Erythroblast (primary cell): ENCODE measurements around the gene PGC.
"Not testable (repeated sequence)": the region's sequence is repeated elsewhere in the genome, so short reads cannot be mapped to it uniquely, and the experiment has no call there.

Source experiments
- DNase-seq, 2 experiments: peaks; one replicate each; lab custom pipeline; 2025; lab: John Stamatoyannopoulos, UW
- GATA1 ChIP-seq: IDR thresholded peaks from 2 replicates; pipeline ENCODE4 v1.6.1; 2011; ENCODE audit warnings: low read depth, mild to moderate bottlenecking, control low read depth, low read length, moderate library complexity
- POLR2A ChIP-seq: IDR thresholded peaks from 2 replicates; pipeline ENCODE4 v1.6.1; 2011; ENCODE audit warnings: mild to moderate bottlenecking, low read length

PGC gene

DNA sequence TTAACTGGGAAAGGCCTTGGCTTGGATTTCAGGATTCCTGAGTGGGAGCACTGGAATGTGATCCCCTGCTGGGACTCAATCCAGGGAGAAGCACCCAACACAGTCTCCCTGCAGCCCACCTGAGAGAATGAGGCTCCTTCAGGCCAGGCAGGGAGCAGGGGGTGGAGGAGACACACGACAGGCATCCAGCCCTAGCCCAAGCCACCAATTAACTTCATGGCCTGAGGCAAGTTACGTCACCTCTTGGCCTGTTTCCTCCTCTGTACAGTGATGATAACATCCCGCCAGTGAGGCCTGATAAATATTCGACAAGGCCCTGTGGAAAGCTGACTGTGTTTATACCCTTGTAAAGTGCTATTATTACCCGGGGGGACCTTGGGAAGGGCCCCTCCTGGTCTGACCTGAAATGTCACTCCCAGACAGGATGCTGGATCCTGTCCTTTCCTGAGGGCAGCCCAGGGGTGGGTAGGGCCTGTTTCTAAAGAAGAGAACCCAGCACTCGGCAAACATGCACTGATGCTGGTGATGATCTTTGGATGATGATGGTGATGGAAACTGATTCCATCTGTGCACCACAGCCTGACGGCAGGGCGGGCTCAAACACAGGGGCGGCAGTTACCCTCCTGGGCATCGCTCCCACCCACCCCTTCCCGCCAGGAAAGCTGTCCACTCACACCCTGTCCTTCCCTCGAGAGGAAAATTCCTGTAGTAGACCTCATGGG lies 20.1 kb upstream of the PGC start:
- peak; percentile 92 to 95 for DNase-seq
- TF ChIP-seq GATA1 (no peak), POLR2A (no peak)

DNA sequence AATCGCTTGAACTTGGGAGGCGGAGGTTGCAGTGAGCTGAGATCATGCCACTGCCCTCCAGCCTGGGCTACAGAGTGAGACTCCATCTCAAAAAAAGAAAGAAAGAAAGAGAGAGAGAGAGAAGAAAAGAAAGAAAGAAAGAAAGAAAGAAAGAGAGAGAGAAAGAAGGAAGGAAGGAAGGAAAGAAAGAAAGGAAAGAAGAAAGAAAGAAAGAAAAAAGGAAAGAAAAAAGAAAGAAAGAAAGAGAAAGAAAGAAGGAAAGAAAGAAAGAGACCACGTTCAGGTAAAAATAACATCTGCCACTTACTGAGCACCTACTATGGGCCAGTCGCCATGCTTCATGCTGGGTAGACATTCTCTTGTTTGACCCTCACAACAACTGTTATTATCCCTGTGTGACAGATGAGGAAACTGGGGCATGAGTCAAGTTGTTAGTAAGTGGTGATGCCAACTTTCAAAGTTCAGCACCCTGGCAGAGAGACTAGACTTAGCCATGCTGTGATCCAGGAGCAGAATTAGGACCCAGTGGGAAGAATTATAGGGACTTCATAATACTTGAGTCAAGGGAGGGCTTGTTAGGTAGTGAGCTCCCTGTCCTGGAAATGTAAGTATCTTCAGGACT lies 19.0 kb upstream of the PGC start:
- DNase-seq, result not testable (repeated sequence)

DNA sequence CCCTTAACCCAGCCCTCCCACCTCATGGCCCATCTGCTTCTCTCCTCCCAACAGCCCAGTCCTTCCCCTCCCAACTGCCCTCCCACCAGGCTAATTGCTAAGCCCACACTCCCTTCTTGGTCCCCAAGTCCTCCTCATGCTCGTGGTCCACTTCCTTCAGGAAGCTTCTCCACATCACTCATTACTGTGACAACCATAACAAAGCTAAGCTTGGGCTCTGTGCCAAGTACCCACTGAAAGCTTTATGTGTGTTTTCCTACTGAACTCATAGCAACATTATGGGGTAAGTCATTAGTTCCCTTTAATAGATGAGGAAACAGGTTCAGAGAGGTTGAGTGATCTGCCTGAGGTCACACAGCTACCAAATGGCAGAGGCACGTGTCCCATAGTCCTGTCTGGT lies 16.3 kb upstream of the PGC start:
- TF ChIP-seq GATA1 (no peak), POLR2A (no peak)
- DNase-seq, result no peak

DNA sequence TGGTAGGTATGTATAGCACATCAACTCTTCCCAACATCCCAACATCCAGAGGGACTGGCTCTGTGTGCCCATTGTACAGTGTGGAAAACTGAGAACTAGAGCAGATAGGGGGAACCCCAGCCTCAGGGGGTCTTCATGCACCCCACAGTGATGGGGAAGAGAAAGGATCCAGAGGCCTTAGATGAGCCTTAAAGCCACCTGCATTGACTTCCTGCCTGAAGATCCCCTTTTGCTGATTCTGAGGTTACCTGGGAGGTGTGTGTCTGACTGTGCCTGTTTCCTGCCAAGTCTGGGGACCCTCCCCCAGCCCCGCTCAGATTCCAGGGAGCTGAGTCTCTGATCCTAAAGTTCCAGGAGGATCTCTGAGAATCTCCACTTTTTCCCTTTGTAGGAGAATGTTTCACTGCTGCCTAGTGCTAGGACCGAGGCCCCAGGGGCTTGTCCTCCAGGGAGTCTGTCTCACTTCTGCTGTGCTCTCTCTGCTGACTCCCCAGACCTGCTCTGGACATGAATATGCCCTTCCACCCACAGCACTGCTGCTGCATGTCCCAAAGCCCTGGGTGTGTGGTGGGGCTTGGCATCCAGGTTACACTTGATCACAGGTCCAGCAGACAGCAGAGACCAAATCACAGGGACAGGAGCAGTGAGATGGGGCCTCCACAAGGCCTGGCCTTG lies 12.8 kb upstream of the PGC start:
- TF ChIP-seq GATA1 (no peak), POLR2A (no peak)

DNA sequence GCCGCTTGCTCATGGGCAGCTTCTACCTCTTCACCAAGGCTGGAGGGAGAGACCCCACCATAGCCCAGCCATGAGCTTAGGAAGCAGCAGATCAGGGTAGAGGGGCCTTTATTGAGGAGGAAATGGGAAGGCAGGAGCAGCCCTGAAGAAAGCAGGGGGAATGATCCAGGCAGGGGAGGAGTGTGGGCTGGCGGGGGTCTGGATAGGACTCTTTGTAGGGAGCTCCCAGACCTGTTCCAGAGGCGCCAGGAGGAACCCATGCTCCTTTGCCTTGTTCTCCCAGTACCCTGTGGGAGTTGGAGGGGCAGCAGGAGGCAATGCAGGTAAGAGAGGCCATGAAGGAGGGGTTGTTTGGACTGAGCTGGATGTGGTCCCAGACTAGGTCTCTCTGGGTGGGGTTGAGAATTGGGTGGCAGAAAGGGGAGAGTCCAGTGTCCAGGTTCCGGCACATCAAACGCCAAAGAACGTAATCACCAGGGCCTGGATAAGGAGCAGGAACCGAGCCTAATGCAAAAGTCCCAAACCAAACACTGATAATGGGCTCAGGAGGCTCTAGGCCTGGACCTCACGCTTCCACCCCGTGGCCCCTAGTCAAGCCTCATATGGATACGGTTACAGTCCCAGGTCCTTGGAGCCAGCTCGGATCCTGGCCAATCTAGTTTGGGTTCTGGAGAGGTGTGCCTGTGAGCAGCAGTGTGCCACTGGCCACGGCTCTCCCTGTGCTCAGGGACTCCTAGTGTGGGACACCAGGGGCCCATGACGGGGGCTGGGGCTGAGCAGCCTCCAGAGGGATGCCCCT lies 12.1 kb upstream of the PGC start:
- no peak for TF ChIP-seq POLR2A
- DNase-seq, result no peak

More for the DNA sequence above, 12.8 kb upstream of the PGC start:
- DNase-seq, result no peak

DNA sequence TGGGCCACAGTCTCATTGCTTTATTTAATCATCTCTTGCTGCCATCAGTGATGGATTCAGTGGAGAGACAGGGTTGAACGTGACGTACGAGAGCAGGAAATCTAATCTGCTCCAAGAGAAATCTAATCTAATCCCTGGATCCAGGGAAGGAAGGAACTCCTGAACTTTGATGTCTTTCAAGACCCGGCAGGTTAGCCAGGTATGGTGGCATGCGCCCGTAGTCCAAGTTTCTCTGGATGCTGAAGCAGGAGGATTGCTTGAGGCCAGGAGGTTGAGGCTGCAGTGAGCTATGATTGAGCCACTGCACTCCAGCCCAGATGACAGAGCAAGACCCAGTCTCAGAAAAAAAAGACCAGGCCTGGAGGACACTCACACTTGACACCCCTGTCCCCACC lies 11.4 kb upstream of the PGC start:
- TF ChIP-seq POLR2A (no peak), GATA1 (no peak)

DNA sequence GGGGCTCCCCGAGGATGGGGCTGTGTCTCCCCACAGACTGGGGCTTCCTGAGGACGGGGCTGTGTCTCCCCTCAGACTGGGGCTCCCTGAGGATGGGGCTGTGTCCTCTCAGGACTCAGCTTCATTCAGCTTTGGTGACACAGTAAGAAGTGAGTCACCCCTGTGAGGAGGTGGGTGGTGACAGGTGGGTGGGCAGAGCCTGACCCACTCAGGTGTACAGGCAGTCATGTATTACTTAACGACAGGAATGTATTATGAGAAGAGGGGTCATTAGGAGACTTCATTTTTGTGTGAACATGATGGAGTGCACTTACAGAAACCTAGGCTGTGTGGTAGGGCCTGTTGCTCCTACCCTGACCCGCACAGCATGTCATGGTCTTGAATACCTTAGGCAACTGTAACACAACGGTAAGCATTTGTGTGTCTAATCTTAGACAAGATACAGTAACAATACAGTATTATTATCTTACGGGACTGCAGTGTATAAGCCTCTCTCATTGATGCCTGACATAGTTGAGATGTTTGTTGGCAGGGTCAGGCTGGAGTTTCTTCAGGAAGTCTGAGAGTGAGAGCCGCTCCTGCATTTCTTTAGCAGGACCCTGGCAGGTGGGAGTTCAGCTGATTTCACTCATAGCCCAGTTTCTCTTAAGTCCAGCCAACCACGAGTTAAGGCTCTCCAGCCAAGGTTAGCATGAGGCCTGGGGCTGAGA lies 10.9 kb upstream of the PGC start:
- TF ChIP-seq GATA1, result no peak
- TF ChIP-seq POLR2A, result no peak
- DNase-seq, result no peak

More for the DNA sequence above, 11.4 kb upstream of the PGC start:
- no peak for DNase-seq

DNA sequence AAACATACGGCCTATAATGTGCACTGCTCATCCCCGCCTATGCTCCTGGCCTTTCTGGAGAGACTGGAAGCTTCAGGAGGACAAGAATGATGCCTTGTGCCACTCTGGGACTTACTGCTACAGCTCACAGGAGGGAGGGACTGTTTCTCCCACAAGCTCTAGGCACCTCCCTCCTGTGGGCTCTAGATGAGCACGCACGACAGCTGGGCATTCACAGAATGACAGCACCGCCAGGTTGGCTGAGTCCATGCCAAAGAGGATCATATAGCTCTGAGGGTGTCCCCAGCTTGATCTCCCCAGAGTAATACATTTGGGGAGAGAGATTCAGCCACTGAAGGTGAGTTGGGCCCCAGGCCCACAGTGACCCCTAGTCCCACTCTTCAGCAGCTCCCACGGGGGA lies 10.1 kb upstream of the PGC start:
- no peak for DNase-seq
- no peak for TF ChIP-seq POLR2A
- TF ChIP-seq GATA1, result no peak

DNA sequence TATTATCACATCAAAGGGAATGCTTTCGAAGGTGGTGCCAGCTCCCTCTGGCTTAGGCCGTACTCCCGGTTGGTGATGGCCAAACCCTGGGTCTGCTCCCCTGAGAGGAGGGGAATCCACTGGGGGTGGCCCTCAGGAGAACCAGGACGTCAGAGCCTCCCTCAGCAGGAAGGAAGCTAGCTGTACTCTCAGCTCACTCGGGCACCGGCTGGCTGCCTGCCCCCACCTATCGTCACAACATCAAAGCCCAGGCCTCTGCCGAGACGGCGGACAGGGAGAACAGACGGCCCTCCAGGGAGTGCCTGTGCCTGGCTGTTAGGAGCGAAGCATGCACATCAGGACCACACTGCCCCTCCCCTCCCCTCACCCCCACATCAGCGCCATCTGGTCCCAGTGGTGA lies 9.2 kb upstream of the PGC start:
- DNase-seq, result no peak
- TF ChIP-seq GATA1, result no peak
- no peak for TF ChIP-seq POLR2A

DNA sequence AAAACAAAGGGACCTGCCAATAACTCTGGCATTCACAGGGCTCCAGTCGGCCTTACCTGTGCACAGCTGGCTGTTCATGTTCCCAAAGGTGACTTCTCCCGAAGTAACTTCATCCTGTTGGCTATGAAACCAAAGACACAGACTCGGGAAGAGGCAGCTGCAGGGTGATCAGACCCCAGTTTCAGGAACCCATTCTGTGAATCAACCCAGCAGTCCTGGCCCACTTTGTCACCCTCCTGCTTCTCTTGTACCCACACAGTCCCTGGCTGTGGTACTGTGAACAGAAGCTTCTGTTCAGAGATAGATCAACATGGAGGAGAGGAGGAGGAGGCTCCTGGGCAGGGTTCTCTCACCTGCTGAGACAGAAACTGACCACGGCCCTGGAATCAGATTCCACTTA lies 8.7 kb upstream of the PGC start:
- TF ChIP-seq GATA1 (no peak), POLR2A (no peak)
- no peak for DNase-seq

DNA sequence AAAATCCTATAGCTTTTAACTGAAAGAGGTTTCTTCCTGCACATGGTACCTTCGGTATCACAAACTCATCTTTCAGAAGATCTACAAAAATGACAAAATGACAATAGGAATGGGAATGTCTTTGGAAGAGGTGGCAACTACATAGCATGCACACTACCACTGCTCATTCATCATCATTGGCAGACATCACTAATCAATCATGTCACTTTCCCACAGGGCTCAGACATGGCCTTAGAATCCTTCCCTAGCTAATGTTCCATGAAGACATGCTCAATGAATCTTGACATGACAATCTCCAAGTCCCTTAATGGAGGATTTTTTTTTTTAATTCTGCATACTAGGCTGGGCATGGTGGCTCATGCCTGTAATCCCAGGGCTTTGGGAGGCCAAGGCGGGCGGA lies 3.2 kb upstream of the PGC start:
- DNase-seq, result no peak
- no peak for TF ChIP-seq POLR2A
- TF ChIP-seq GATA1, result no peak

DNA sequence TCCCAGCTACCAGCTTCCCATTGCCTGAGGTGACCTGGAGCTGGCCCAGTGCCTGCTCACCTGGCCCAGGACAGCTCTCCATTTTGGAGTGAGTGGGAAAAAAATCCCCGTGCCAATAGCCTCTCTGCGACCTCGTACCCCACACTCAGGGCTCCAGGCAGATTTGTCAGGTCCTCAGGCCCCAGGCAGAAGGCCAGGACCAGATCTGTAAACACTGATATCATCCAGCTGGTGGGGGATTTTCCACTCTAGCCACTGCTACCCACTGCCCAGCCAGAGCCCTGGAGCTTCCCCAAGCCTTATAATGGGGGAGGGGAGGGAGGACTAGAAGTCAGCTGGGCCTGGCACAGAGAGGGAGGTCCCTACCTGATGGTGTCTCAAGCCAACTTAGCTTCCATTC lies 1.3 kb upstream of the PGC start:
- TF ChIP-seq GATA1 (no peak), POLR2A (no peak)
- no peak for DNase-seq

DNA sequence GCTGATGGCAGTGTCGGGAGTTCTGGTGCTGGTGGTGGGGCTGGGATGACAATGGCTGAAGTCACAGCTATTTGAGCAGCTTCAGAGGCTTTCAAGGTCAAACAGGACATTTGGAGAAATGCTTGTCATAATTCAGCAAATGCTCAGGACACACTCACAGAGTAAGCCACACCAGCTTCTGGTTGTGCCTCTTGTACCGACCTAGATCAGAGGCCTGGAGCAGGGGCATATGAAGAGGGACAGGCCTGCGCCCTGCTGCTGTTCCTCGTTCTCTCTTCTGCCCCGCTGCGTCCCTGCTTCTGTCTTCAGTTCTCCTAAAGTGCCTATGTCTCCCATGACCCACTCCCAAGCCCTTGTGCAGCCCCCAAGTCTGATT lies 893 bp upstream of the PGC start:
- DNase-seq, result no peak
- TF ChIP-seq POLR2A (no peak), GATA1 (no peak)
